ENCODE data around the gene FAM217B.

Gene FAM217B

GRCh38 chr20:59977086-59977485 lies 36.9 kb downstream of the FAM217B start:
- DNase-seq (ENCODE audit: low read depth): no peak

GRCh38 chr20:59983076-59983475 lies 42.9 kb downstream of the FAM217B start:
- no peak for DNase-seq (ENCODE audit: low read depth)

GRCh38 chr20:59984541-59984940 lies 44.4 kb downstream of the FAM217B start:
- DNase-seq (ENCODE audit: low read depth): no peak

- no peak for DNase-seq (ENCODE audit: low read depth)
Measured at GRCh38 chr20:59985164-59985563, 45.0 kb downstream of the FAM217B start.

GRCh38 chr20:59985864-59986263 lies 45.7 kb downstream of the FAM217B start:
- DNase-seq (ENCODE audit: low read depth): no peak

GRCh38 chr20:59987135-59987534 lies 46.9 kb downstream of the FAM217B start:
- no peak for DNase-seq (ENCODE audit: low read depth)

- no peak for DNase-seq (ENCODE audit: low read depth)
Measured at GRCh38 chr20:59988141-59988540, 48.0 kb downstream of the FAM217B start.

- no peak for DNase-seq (ENCODE audit: low read depth)
Measured at GRCh38 chr20:59992526-59993084, 52.4 kb downstream of the FAM217B start.

- DNase-seq (ENCODE audit: low read depth): no peak
Measured at GRCh38 chr20:59993736-59994430, 53.7 kb downstream of the FAM217B start.

GRCh38 chr20:59994697-59995122 lies 54.5 kb downstream of the FAM217B start:
- no peak for DNase-seq (ENCODE audit: low read depth)

- DNase-seq (ENCODE audit: low read depth): no peak
Measured at GRCh38 chr20:59996108-59996507, 55.9 kb downstream of the FAM217B start.

GRCh38 chr20:59997896-59998295 lies 57.7 kb downstream of the FAM217B start:
- DNase-seq (ENCODE audit: low read depth): no peak

Measured in GM04504 (cell line).